Neural progenitor cell (in vitro differentiated cells): ENCODE data around the gene SMAD6. TPM values are rescaled to one million over a fixed set of nuclear protein-coding genes. Genes with fewer than 3 reads are reported as not detected.

Source experiments
- DNase-seq: peaks from one replicate; pipeline ENCODE4 v3.0.0-alpha.2; 2016; ENCODE audit warnings: low spot score
- H2AFZ ChIP-seq: fragments of 200-600 bp; sonication (generic); replicated peaks from 2 replicates; pipeline ENCODE4 v1.6.1; 2016; ENCODE audit warnings: antibody characterized with exemption
- H3F3A ChIP-seq: fragments of 200-600 bp; sonication (generic); 2 replicates; pipeline ENCODE4 v1.6.1; 2016; ENCODE audit warnings: antibody characterized with exemption, low read depth
- H3K27ac ChIP-seq: fragments of 200-600 bp; sonication (generic); 2 replicates; pipeline ENCODE4 v1.5.1; 2016; ENCODE audit warnings: mild to moderate bottlenecking
- H3K27me3 ChIP-seq: fragments of 200-600 bp; sonication (generic); 2 replicates; pipeline ENCODE4 v1.6.1; 2016; ENCODE audit warnings: mild to moderate bottlenecking, moderate library complexity
- H3K36me3 ChIP-seq: fragments of 200-600 bp; sonication (generic); 2 replicates; pipeline ENCODE4 v1.5.1; 2016
- H3K4me1 ChIP-seq: fragments of 200-600 bp; sonication (generic); 2 replicates; pipeline ENCODE4 v1.6.1; 2016; ENCODE audit warnings: mixed run types
- H3K4me2 ChIP-seq: fragments of 200-600 bp; sonication (generic); 2 replicates; pipeline ENCODE4 v1.6.1; 2016
- H3K4me3 ChIP-seq: fragments of 200-600 bp; sonication (generic); 2 replicates; pipeline ENCODE4 v1.5.1; 2016
- H3K79me2 ChIP-seq: fragments of 200-600 bp; sonication (generic); 2 replicates; pipeline ENCODE4 v1.6.1; 2016; ENCODE audit warnings: low read depth
- H3K9ac ChIP-seq: fragments of 200-600 bp; sonication (generic); 2 replicates; pipeline ENCODE4 v1.6.1; 2016
- H3K9me3 ChIP-seq: fragments of 200-600 bp; sonication (generic); 2 replicates; pipeline ENCODE4 v1.5.1; 2016; ENCODE audit warnings: low read depth
- H4K20me1 ChIP-seq: fragments of 200-600 bp; sonication (generic); 2 replicates; pipeline ENCODE4 v1.6.1; 2016; ENCODE audit warnings: low read depth
- H3K27ac Mint-ChIP-seq: 3 replicates; pipeline ENCODE4 v1.8.0; 2021; ENCODE audit warnings: mixed read lengths
- H3K27me3 Mint-ChIP-seq: 2 replicates; pipeline ENCODE4 v1.8.0; 2022; ENCODE audit warnings: low read depth, mild to moderate bottlenecking, inconsistent platforms, moderate library complexity, mixed read lengths; ENCODE audit not compliant: insufficient read depth
- H3K36me3 Mint-ChIP-seq: 3 replicates; pipeline ENCODE4 v1.8.0; 2021; ENCODE audit warnings: mixed read lengths
- H3K4me1 Mint-ChIP-seq: 3 replicates; pipeline ENCODE4 v1.8.0; 2021; ENCODE audit warnings: mixed read lengths
- H3K4me3 Mint-ChIP-seq: 3 replicates; pipeline ENCODE4 v1.8.0; 2021; ENCODE audit warnings: mild to moderate bottlenecking, moderate library complexity, mixed read lengths
- H3K9me3 Mint-ChIP-seq: 3 replicates; pipeline ENCODE4 v1.8.0; 2020; ENCODE audit warnings: mixed read lengths
- EZH2 ChIP-seq: fragments of 200-600 bp; sonication (generic); IDR thresholded peaks from 2 replicates; pipeline ENCODE4 v1.6.1; 2017; ENCODE audit warnings: antibody characterized with exemption, mild to moderate bottlenecking, moderate library complexity
- EZH2phosphoT487 ChIP-seq: fragments of 200-600 bp; sonication (generic); IDR thresholded peaks from 2 replicates; pipeline ENCODE4 v1.6.1; 2017; ENCODE audit warnings: antibody characterized with exemption
- total RNA-seq: library from RNA; depleted of rRNA; stranded (reverse); fragments of >200 nt; gene quantifications from 2 replicates; pipeline ENCODE4 v1.2.3, GENCODE V29; 2015; ENCODE audit warnings: low replicate concordance
- TF ChIP-seq, protein P1 (sequence below): fragments of 200-600 bp; sonication (generic); IDR thresholded peaks from 2 replicates; pipeline ENCODE4 v1.5.1; 2017; ENCODE audit warnings: antibody characterized with exemption, mild to moderate bottlenecking

SMAD6 gene
- total RNA-seq, 1 donor from 2014 or later = 3.4 TPM

DNA sequence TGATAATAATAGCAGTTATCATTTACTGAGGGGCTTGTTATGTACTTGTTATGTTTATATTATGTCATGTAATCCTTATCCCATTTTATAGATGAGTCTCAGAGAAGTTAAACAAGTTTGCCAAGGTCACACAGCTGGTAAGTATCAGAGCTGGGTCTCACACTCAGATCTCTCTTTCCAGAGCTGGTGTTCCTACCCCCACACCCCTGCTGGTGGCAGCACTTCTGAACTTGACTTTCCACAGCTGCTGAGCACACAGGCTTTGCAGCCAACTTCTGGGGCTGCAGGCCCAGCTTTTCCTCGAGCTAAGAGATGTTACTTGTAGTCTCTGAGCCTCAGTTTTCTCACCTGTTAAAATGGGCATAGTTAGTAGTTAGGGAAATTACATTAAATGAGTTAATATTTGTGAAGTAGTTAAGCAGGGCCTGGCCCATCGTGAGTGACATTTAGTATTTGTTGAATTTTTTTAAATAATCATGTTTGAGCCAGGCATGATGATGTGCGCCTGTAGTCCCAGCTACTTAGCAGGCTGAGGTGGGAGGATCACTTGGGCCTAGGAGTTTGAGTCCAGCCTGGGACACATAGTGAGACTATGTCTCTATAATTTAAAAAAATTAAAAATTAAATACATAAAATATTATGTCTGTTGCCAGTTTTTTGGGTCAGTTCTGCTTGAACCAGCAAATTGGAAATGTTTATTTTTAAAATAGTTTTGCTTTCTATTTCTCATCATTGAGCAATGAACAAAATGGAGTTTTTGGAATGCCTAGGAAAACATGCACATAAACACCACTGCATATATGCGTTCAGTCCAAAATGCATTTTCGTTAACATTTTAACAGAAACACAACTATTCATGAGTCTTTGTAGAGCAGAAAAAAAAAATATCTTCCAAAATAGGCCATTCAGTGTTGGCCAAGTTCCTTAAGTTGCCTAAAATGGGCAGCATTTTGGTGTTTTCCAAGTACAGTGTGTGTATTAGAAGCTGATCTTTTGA is 87.3 kb downstream of the SMAD6 start:
- no peaks in the 10 kb centered on the region for H3K27me3 ChIP-seq
- H3K4me1 ChIP-seq = no peaks in the 10 kb centered on the region
- TF ChIP-seq EZH2phosphoT487 = no peak
- TF ChIP-seq, protein P1, sequence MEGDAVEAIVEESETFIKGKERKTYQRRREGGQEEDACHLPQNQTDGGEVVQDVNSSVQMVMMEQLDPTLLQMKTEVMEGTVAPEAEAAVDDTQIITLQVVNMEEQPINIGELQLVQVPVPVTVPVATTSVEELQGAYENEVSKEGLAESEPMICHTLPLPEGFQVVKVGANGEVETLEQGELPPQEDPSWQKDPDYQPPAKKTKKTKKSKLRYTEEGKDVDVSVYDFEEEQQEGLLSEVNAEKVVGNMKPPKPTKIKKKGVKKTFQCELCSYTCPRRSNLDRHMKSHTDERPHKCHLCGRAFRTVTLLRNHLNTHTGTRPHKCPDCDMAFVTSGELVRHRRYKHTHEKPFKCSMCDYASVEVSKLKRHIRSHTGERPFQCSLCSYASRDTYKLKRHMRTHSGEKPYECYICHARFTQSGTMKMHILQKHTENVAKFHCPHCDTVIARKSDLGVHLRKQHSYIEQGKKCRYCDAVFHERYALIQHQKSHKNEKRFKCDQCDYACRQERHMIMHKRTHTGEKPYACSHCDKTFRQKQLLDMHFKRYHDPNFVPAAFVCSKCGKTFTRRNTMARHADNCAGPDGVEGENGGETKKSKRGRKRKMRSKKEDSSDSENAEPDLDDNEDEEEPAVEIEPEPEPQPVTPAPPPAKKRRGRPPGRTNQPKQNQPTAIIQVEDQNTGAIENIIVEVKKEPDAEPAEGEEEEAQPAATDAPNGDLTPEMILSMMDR = no peak
- TF ChIP-seq EZH2 = no peak
- no peak overlapping the region for H3K4me2 ChIP-seq
- H3K36me3 ChIP-seq = no peaks in the 10 kb centered on the region
- no peaks in the 10 kb centered on the region for H3K27me3 Mint-ChIP-seq
- no peaks in the 10 kb centered on the region for H3K79me2 ChIP-seq
- H3F3A ChIP-seq = no peaks in the 10 kb centered on the region
- no peak for DNase-seq
- no peak overlapping the region for H3K27ac Mint-ChIP-seq
- no peaks in the 10 kb centered on the region for H3K36me3 Mint-ChIP-seq
- H3K9ac ChIP-seq = no peak overlapping the region
- no peaks in the 10 kb centered on the region for H4K20me1 ChIP-seq
- H3K4me3 Mint-ChIP-seq = no peak overlapping the region
- no peak overlapping the region for H3K4me3 ChIP-seq
- no peaks in the 10 kb centered on the region for H3K9me3 Mint-ChIP-seq
- peaks cover 7% of the 10 kb centered on the region for H3K4me1 Mint-ChIP-seq
- H3K27ac ChIP-seq = no peak overlapping the region
- no peaks in the 10 kb centered on the region for H3K9me3 ChIP-seq
- no peak overlapping the region for H2AFZ ChIP-seq

DNA sequence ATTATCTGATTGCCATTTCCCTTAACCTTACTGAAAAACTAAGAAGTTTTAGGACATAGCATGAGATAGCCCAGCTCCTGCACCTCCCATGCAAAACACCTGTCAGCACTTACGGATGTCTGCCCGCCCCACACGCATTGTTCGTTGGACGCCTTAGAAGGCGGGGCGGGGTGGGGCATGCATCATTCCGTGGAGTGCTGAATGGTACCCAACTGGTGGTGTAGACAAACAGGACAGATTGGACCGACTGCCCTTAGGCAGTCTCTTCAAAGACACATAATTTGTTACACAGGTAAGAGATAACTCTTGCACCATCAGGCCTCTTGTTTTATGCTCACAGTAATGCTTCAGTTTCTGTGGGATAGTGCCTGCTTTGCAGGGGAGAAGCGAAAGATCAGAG is 93.8 kb downstream of the SMAD6 start:
- no peak overlapping the region for H3K4me3 Mint-ChIP-seq
- no peak for DNase-seq
- Histone ChIP-seq H3K4me1 (no peaks in the 10 kb centered on the region), H3F3A (no peaks in the 10 kb centered on the region), H3K79me2 (no peaks in the 10 kb centered on the region), H3K27ac (no peak overlapping the region), H3K27me3 (no peaks in the 10 kb centered on the region), H3K9me3 (no peaks in the 10 kb centered on the region), H3K4me2 (no peak overlapping the region), H3K36me3 (no peaks in the 10 kb centered on the region), H4K20me1 (no peaks in the 10 kb centered on the region), H3K4me3 (no peak overlapping the region), H2AFZ (no peak overlapping the region), H3K9ac (no peak overlapping the region)
- no peaks in the 10 kb centered on the region for H3K36me3 Mint-ChIP-seq
- peaks cover 2% of the 10 kb centered on the region for H3K27me3 Mint-ChIP-seq
- H3K4me1 Mint-ChIP-seq = peaks cover 12% of the 10 kb centered on the region
- TF ChIP-seq EZH2 (no peak), EZH2phosphoT487 (no peak)
- TF ChIP-seq, protein P1 = no peak
- H3K27ac Mint-ChIP-seq = no peak overlapping the region
- no peaks in the 10 kb centered on the region for H3K9me3 Mint-ChIP-seq

DNA sequence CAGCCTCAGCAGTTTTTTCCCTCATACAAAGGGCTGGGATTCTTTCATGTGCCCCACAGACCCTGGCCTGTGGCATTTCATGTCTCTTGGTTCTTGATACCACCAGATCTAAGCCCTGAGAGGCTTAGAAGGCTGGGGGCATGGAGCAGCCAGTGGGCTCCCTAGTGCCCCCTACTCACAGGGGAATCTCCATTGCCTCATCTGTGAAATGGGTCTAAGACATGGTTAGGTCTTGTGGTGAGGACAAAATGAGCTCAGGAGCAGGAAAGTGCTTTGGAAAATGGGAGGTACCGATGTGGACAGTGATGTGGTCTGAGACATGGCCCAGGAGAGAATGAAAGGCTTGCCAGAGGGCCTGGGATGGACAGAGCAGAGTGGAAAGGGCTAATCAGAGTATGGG is 94.3 kb downstream of the SMAD6 start:
- H3K27me3 Mint-ChIP-seq = peaks cover 5% of the 10 kb centered on the region
- H3K4me1 ChIP-seq = no peaks in the 10 kb centered on the region
- H3K4me3 Mint-ChIP-seq = no peak overlapping the region
- H3K9me3 Mint-ChIP-seq = no peaks in the 10 kb centered on the region
- H3K9ac ChIP-seq = no peak overlapping the region
- no peaks in the 10 kb centered on the region for H3F3A ChIP-seq
- no peak overlapping the region for H3K4me2 ChIP-seq
- peaks cover 15% of the 10 kb centered on the region for H3K4me1 Mint-ChIP-seq
- no peaks in the 10 kb centered on the region for H3K36me3 ChIP-seq
- DNase-seq = no peak
- H3K27ac Mint-ChIP-seq = no peak overlapping the region
- no peaks in the 10 kb centered on the region for H3K9me3 ChIP-seq
- H3K79me2 ChIP-seq = no peaks in the 10 kb centered on the region
- no peak overlapping the region for H2AFZ ChIP-seq
- H3K27ac ChIP-seq = no peak overlapping the region
- no peak overlapping the region for H3K4me3 ChIP-seq
- no peaks in the 10 kb centered on the region for H3K27me3 ChIP-seq
- TF ChIP-seq, protein P1 = no peak
- TF ChIP-seq EZH2phosphoT487 = no peak
- TF ChIP-seq EZH2 = no peak
- no peaks in the 10 kb centered on the region for H4K20me1 ChIP-seq
- H3K36me3 Mint-ChIP-seq = no peaks in the 10 kb centered on the region
